Uterus (tissue), 4 donors: Measurements from ENCODE around the gene TBCD. TPM values are rescaled to one million over a fixed set of nuclear protein-coding genes. Genes with fewer than 3 reads are reported as not detected.

Source experiments
- DNase-seq, 2 donors: peaks; one replicate each; pipeline ENCODE4 v3.0.0-alpha.2; 2019 to 2020
- H3K27ac ChIP-seq, 2 donors: fragments of 200-600 bp; sonication (generic); 1 replicate in 1 of 2; 2 replicates in 1 of 2; pipeline ENCODE4 v1.5.1; 2016 to 2018
- H3K27me3 ChIP-seq, 2 donors: fragments of 200-600 bp; sonication (generic); one replicate each; pipeline ENCODE4 v1.5.1; 2018 to 2019; ENCODE audit warnings: control low read depth in 1 of 2
- H3K36me3 ChIP-seq, 2 donors: fragments of 200-600 bp; sonication (generic); one replicate each; pipeline ENCODE4 v1.5.1; 2019; ENCODE audit warnings: control low read depth in 1 of 2
- H3K4me1 ChIP-seq, 2 donors: fragments of 200-600 bp; sonication (generic); one replicate each; pipeline ENCODE4 v1.5.1; 2018 to 2019; ENCODE audit warnings: control low read depth in 1 of 2
- H3K4me3 ChIP-seq, 2 donors: fragments of 200-600 bp; sonication (generic); 1 replicate in 1 of 2; 2 replicates in 1 of 2; pipeline ENCODE4 v1.5.1; 2018 to 2019; ENCODE audit warnings: mild to moderate bottlenecking in 1 of 2
- H3K9me3 ChIP-seq, 2 donors: fragments of 200-600 bp; sonication (generic); one replicate each; pipeline ENCODE4 v1.5.1; 2019; ENCODE audit warnings: control low read depth in 1 of 2
- CTCF ChIP-seq, 4 experiments: fragments of 200-600 bp in 2 of 4; fragments of 450-650 bp in 2 of 4; sonication (generic) in 2 of 4; IDR thresholded peaks; one replicate each; pipeline ENCODE4 v1.5.1; 2016 to 2019; ENCODE audit warnings: antibody characterized with exemption in 4 of 4, mild to moderate bottlenecking in 2 of 4, moderate library complexity in 1 of 4
- POLR2A ChIP-seq, 2 donors: fragments of 450-650 bp; IDR thresholded peaks; one replicate each; pipeline ENCODE4 v1.6.1; 2016; ENCODE audit warnings: antibody characterized with exemption in 2 of 2, mild to moderate bottlenecking in 1 of 2, moderate library complexity in 1 of 2
- intact Hi-C: fragments of 100-400 bp; cut with DNase I; formaldehyde crosslinking; loops from one replicate; pipeline ENCODE4 v1.15.1; 2023; ENCODE audit warnings: low total_unique reads
- total RNA-seq, 4 donors: library from RNA; depleted of rRNA in 3 of 4; stranded (reverse); fragments of >200 nt in 3 of 4; gene quantifications; one replicate each; pipeline versions ENCODE4 v1.1.0 to v1.2.4, GENCODE V29; 2014 to 2023
- donor health status: DM: yes; HTN: yes; CAD: no.

The TBCD gene
- total RNA-seq, 4 donors from 2014 or later, result 35.9 to 142 (median 61.3) TPM

GRCh38 chr17:82849076-82849945 is 97.4 kb downstream of the TBCD start:
- H3K36me3 ChIP-seq, result no peaks in the 10 kb centered on the region
- TF ChIP-seq CTCF (IDR thresholded peaks at IDR 0.05) (no peak), POLR2A (IDR thresholded peaks at IDR 0.05) (no peak)
- no peaks in the 10 kb centered on the region for H3K4me1 ChIP-seq
- DNase-seq, result no peak
- no peak overlapping the region for H3K4me3 ChIP-seq
- no peak overlapping the region for H3K27ac ChIP-seq
- intact Hi-C loops, result no loop called here
- H3K9me3 ChIP-seq, result no peaks in the 10 kb centered on the region
- H3K27me3 ChIP-seq, result no peaks in the 10 kb centered on the region

- H3K4me1 ChIP-seq, result no peaks in the 10 kb centered on the region
- H3K27ac ChIP-seq, result no peak overlapping the region
- no peaks in the 10 kb centered on the region for H3K27me3 ChIP-seq
- no peak for TF ChIP-seq POLR2A (IDR thresholded peaks at IDR 0.05)
- no peak overlapping the region for H3K4me3 ChIP-seq
- DNase-seq, result no peak
- H3K36me3 ChIP-seq, result no peaks in the 10 kb centered on the region
- H3K9me3 ChIP-seq, result no peaks in the 10 kb centered on the region
- intact Hi-C loops, result no loop called here
Observed at GRCh38 chr17:82851381-82851780, 99.5 kb downstream of the TBCD start.

GRCh38 chr17:82854226-82854625 is 102.4 kb downstream of the TBCD start:
- Histone ChIP-seq H3K27me3 (no peaks in the 10 kb centered on the region), H3K36me3 (no peaks in the 10 kb centered on the region), H3K4me3 (no peak overlapping the region), H3K27ac (no peak overlapping the region), H3K4me1 (no peaks in the 10 kb centered on the region), H3K9me3 (no peaks in the 10 kb centered on the region)
- no peak for TF ChIP-seq CTCF (IDR thresholded peaks at IDR 0.05)
- no peak for DNase-seq
- intact Hi-C loops, result no loop called here

- Histone ChIP-seq H3K27ac (no peak overlapping the region), H3K27me3 (no peaks in the 10 kb centered on the region), H3K4me3 (no peak overlapping the region), H3K9me3 (no peaks in the 10 kb centered on the region), H3K36me3 (no peaks in the 10 kb centered on the region), H3K4me1 (no peaks in the 10 kb centered on the region)
- DNase-seq, result no peak
- intact Hi-C loops, result no loop called here
- TF ChIP-seq CTCF (IDR thresholded peaks at IDR 0.05), result no peak
- no peak for TF ChIP-seq POLR2A (IDR thresholded peaks at IDR 0.05)
Observed at GRCh38 chr17:82856361-82856760, 104.5 kb downstream of the TBCD start.

GRCh38 chr17:82858376-82859126 is 106.7 kb downstream of the TBCD start:
- Histone ChIP-seq H3K4me3 (no peak overlapping the region), H3K27ac (no peak overlapping the region), H3K27me3 (no peaks in the 10 kb centered on the region), H3K36me3 (no peaks in the 10 kb centered on the region), H3K4me1 (no peaks in the 10 kb centered on the region), H3K9me3 (no peaks in the 10 kb centered on the region)
- intact Hi-C loops, result no loop called here
- no peak for DNase-seq
- no peak for TF ChIP-seq CTCF (IDR thresholded peaks at IDR 0.05)
- TF ChIP-seq POLR2A (IDR thresholded peaks at IDR 0.05), result no peak
